ENCODE data around the gene IL33. TPM values are rescaled to one million over a fixed set of nuclear protein-coding genes. Genes with fewer than 3 reads are reported as not detected.

Gene IL33
- total and polyA plus RNA-seq, 2 donors (not counting 1 experiment from before 2014, with no cell fraction given) = not detected

DNA sequence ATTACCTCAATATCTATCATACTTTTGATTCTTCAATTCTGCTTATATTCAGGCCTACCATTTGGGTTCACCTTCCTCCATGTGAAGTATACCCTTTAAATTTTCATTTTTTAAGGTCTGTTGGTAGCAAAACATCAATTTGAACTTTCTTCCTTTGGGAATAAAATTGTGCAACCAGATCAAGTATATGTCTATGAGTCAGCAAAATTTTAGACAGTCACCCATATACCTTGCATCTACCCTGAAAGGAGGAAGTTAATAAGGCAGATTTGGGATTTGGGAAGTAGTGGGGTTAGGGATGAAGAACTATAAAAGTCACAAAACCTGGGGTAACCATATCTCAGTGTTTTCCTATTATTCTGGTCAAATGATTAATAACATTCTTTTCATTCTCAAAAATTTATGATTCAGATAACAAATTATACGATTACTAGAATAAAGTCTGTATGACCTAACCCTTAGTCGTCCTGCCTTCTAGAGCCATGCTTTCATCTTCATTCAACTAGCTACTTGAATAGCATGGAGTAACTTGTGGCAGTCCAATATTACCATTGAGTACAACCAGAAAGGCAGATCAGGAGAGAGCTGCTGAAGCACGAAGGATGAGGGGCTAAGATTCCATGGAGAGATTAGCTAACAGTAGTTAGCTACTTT lies 2.8 kb upstream of the IL33 start:
- peaks cover 12% of the 10 kb centered on the region for H3K9me3 Mint-ChIP-seq (ENCODE audit: insufficient read depth)
- no peaks in the 10 kb centered on the region for H3K79me2 ChIP-seq (ENCODE audit: control insufficient read depth, insufficient read depth, low read length)
- no peaks in the 10 kb centered on the region for H3K4me1 Mint-ChIP-seq
- H3K27me3 ChIP-seq (replicated peaks in 1 of 4; ENCODE audit: control extremely low read depth in 1 of 4, control insufficient read depth in 3 of 4, insufficient read depth in 4 of 4, low read length in 3 of 4) = peaks cover 0 to 5% (median 0%) of the 10 kb centered on the region in 4 experiments
- H3K4me1 ChIP-seq (ENCODE audit: control insufficient read depth in 2 of 2, insufficient read depth in 2 of 2, low read length in 2 of 2) = no peaks in the 10 kb centered on the region
- no peak overlapping the region for H3K4me3 Mint-ChIP-seq
- H3K27me3 Mint-ChIP-seq = peaks cover 18% of the 10 kb centered on the region
- H3K9me3 ChIP-seq (ENCODE audit: control extremely low read depth in 1 of 3, control insufficient read depth in 2 of 3, insufficient read depth in 1 of 3, low read length in 2 of 3) = peaks cover 0 to 19% (median 4%) of the 10 kb centered on the region in 3 donors
- H2AFZ ChIP-seq (ENCODE audit: insufficient read depth, low read depth, low read length, poor library complexity, severe bottlenecking) = no peak overlapping the region
- no peaks in the 10 kb centered on the region for H3K36me3 ChIP-seq (replicated peaks in 1 of 2; ENCODE audit: control extremely low read depth in 1 of 2, control insufficient read depth in 1 of 2, extremely low read depth in 1 of 2, insufficient read depth in 2 of 2, low read length in 1 of 2)
- no peak for TF ChIP-seq EZH2 (IDR thresholded peaks at IDR 0.05; ENCODE audit: borderline replicate concordance, insufficient read depth, low read depth, low read length, poor library complexity, severe bottlenecking)
- TF ChIP-seq, protein P1, sequence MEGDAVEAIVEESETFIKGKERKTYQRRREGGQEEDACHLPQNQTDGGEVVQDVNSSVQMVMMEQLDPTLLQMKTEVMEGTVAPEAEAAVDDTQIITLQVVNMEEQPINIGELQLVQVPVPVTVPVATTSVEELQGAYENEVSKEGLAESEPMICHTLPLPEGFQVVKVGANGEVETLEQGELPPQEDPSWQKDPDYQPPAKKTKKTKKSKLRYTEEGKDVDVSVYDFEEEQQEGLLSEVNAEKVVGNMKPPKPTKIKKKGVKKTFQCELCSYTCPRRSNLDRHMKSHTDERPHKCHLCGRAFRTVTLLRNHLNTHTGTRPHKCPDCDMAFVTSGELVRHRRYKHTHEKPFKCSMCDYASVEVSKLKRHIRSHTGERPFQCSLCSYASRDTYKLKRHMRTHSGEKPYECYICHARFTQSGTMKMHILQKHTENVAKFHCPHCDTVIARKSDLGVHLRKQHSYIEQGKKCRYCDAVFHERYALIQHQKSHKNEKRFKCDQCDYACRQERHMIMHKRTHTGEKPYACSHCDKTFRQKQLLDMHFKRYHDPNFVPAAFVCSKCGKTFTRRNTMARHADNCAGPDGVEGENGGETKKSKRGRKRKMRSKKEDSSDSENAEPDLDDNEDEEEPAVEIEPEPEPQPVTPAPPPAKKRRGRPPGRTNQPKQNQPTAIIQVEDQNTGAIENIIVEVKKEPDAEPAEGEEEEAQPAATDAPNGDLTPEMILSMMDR (IDR thresholded peaks at IDR 0.05) = no peak
- CTCF ChIA-PET = no interaction called here
- H3K27ac Mint-ChIP-seq = no peak overlapping the region
- 73% methylated on average over 1 of the region's 3 CpGs for WGBS (ENCODE audit: insufficient coverage)
- no peak overlapping the region for H3K4me2 ChIP-seq (replicated peaks; ENCODE audit: low read depth, low read length, poor library complexity, severe bottlenecking)
- ATAC-seq (ENCODE audit: low read depth) = no peak
- H4K20me1 ChIP-seq (ENCODE audit: control insufficient read depth, insufficient read depth, low read length, poor library complexity, severe bottlenecking) = no peaks in the 10 kb centered on the region
- POLR2A ChIA-PET = no interaction called here
- no peak for DNase-seq
- no peak overlapping the region for H3K9ac ChIP-seq (ENCODE audit: low read length)
- H3K27ac ChIP-seq (ENCODE audit: low read length in 2 of 2) = no peak overlapping the region
- no peak overlapping the region for H3K4me3 ChIP-seq (ENCODE audit: control extremely low read depth in 1 of 5, extremely low read depth in 1 of 5, insufficient read depth in 1 of 5, low read depth in 2 of 5, low read length in 4 of 5)
- intact Hi-C loops (cut with micrococcal nuclease) = no loop called here

DNA sequence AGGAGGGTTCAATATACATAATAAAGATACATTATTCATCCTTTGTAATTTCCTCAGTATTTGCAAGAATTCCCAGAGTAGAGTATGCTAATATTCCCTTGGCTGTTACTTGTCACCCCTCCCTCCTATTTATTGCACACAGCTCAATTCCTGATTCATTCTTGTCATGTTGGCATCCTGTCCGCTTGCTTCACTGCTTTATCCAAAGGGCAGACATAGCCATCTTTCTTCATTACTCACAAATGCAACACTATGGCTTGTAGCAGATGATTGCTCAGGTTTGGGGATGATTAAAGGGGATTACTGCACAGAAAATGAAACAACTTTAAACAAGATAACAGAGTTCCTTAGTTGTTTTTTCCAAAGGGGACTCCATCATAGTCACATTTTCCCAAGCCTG lies 1.2 kb upstream of the IL33 start:
- Histone ChIP-seq H3K9me3 (ENCODE audit: control extremely low read depth in 1 of 3, control insufficient read depth in 2 of 3, insufficient read depth in 1 of 3, low read length in 2 of 3) (peaks cover 0 to 11% (median 1%) of the 10 kb centered on the region in 3 donors), H3K9ac (ENCODE audit: low read length) (no peak overlapping the region), H3K79me2 (ENCODE audit: control insufficient read depth, insufficient read depth, low read length) (no peaks in the 10 kb centered on the region), H3K36me3 (replicated peaks in 1 of 2; ENCODE audit: control extremely low read depth in 1 of 2, control insufficient read depth in 1 of 2, extremely low read depth in 1 of 2, insufficient read depth in 2 of 2, low read length in 1 of 2) (no peaks in the 10 kb centered on the region), H3K27ac (ENCODE audit: low read length in 2 of 2) (no peak overlapping the region), H2AFZ (ENCODE audit: insufficient read depth, low read depth, low read length, poor library complexity, severe bottlenecking) (no peak overlapping the region), H3K4me1 (ENCODE audit: control insufficient read depth in 2 of 2, insufficient read depth in 2 of 2, low read length in 2 of 2) (no peaks in the 10 kb centered on the region), H3K27me3 (replicated peaks in 1 of 4; ENCODE audit: control extremely low read depth in 1 of 4, control insufficient read depth in 3 of 4, insufficient read depth in 4 of 4, low read length in 3 of 4) (peaks cover 0 to 6% (median 0%) of the 10 kb centered on the region in 4 experiments), H4K20me1 (ENCODE audit: control insufficient read depth, insufficient read depth, low read length, poor library complexity, severe bottlenecking) (no peaks in the 10 kb centered on the region), H3K4me2 (replicated peaks; ENCODE audit: low read depth, low read length, poor library complexity, severe bottlenecking) (no peak overlapping the region), H3K4me3 (ENCODE audit: control extremely low read depth in 1 of 5, extremely low read depth in 1 of 5, insufficient read depth in 1 of 5, low read depth in 2 of 5, low read length in 4 of 5) (no peak overlapping the region)
- Mint-ChIP-seq H3K4me1 (no peaks in the 10 kb centered on the region), H3K4me3 (no peak overlapping the region), H3K27ac (no peak overlapping the region), H3K9me3 (ENCODE audit: insufficient read depth) (peaks cover 5% of the 10 kb centered on the region), H3K27me3 (peaks cover 23% of the 10 kb centered on the region)
- intact Hi-C loops (cut with micrococcal nuclease) = no loop called here
- DNase-seq = no peak
- CTCF ChIA-PET = no interaction called here
- no CpG with 5 or more reads among the region's 1 CpG for WGBS (ENCODE audit: insufficient coverage)
- no peak for TF ChIP-seq EZH2 (IDR thresholded peaks at IDR 0.05; ENCODE audit: borderline replicate concordance, insufficient read depth, low read depth, low read length, poor library complexity, severe bottlenecking)
- POLR2A ChIA-PET = no interaction called here
- no peak for ATAC-seq (ENCODE audit: low read depth)

Measured in B cell (primary cell).